GM19324 (cell line): ENCODE data around the gene UBE2Q2.

ENCODE experiments used
- ATAC-seq: cut with Tn5 transposase; IDR thresholded peaks from one replicate; pipeline ENCODE4 v1.9.1; 2021; ENCODE audit warnings: mild to moderate bottlenecking, moderate library complexity; ENCODE audit not compliant: unreplicated experiment, low FRiP score

Gene UBE2Q2

DNA sequence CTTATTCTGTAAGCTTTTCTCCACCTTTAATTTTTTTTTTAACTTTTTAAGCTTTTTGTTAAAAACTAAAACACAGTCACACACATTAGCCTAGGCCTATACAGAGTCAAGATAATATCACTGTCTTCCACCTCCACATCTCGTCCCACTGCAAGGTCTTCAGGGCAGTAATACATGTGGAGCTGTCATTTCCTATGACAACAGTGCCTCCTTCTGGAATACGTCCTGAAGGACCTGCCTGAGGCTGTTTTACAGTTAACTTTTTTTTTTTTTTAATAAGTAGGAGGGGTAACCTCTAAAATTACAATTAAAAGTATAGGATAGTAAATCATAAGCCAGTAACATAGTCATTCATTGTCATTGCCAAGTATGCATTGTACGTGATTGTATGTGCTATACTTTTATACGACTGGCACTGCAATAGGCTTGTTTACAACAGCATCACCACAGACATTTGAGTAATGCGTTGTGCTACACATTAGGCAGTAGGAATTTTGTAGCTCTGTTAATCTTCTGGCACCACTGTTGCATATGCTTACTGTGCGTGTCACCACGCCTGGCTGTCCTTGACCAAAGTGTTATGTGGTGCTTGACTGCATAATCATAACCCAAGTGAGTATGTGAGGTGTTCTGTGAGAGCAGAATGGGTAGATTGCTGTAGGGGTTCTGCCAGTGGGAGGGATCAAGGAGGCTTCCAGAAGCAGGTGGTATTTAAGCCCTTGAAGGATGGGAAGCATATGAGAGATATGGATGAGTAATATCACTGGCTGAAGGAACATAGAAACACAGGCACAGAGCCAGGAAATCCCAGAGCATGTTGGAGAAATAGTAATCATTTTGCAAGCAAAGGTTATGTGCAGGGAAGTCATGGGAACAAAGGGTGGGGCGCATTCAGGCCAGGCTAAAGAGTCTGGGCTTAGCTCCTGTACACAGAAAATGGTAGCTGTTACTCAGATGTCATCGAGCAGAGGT, 78.8 kb downstream of the UBE2Q2 start:
- no peak for ATAC-seq

DNA sequence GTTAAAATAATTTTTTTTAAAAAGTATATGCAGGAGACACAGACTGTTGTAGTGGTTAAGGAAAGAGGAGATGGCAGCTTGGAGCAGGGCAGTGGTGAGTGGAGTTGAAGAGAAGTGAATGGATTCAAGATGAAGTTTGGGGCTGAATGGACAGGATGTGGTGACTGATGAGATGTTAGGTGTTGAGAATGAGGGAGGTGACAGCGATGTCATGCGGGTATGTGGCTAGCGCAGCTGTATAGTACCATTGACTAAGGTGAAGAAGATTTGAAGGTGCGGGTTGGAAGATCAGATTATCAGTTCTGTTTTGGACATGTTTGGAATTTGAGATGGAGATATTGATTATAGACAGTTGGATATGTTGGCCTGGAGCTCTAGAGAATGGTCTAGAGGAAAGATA, 80.5 kb downstream of the UBE2Q2 start:
- ATAC-seq = no peak

DNA sequence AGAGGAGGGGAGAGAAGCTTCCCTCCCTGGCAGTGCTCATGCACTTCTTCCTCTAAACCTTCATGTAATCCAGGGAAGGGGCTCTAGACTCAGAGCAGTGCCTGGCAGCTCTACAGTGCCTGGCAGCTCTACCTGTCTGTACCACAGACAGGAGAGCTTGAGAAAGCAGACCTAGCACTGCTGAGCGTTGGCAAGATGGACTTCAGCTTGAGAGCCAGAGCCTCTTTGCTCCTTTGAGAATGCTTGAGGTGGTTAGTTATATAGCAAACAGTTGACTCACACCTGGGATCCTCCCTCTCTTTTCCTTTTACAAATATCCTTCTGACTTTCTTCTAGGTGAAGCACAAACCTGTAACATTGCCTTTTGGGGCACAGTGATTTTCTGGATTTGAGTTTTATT, 81.3 kb downstream of the UBE2Q2 start:
- ATAC-seq = no peak

DNA sequence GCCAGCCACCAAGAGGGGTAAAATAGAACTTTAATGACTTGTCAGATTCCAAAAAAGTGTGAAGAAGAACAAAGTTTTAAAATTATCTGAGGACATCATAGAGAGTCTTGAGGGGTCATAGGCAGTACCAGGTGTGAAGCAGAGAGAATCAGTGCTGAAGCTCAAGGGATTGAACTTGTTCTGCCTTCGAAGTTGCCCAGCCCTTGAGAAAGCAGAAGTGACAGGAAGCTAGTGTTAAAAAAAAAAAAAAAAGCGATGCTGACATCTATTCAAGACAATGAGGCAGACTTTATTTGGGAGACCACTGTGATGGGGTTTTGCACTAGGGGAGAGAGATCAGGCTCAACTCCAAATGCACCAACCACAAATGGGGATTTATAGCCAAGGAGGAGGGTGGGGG, 82.2 kb downstream of the UBE2Q2 start:
- ATAC-seq = no peak

DNA sequence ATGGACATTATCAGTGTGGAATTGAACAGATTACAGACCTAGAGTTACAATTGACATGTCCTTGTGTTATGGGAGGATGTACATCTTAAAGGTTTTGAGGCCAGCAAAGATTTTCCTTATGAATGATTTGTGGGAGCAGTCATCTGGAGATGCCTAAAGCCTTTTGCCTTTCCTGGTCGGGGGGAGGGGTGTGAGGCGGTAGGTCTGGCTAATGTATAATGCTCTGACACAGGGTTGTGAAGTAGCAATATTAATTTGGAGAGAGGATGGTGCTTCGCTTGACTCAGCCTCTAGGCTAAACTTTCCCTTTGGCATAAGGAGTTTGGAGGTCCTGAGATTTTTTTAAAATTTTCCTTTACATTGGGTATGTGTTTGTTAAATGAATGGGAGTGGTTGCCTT, 83.7 kb downstream of the UBE2Q2 start:
- no peak for ATAC-seq

DNA sequence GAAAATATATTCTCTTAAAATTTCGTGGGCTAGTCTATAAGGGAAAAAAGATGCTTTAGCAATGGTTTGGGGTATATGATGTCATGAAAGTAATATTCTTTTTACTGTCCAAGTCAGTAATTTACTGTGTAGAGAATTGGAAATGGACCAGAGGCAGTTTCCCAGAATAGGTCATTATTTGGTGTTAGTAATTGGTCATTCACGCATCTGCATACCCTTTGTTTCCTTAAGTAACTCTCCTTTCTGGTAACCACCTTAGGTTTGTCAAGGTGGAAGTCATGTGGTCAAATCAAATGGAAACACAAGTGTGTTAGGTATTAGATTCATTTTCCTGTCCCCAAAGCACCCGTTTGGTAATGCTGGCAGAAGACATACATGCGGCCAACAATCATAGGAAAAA, 84.4 kb downstream of the UBE2Q2 start:
- ATAC-seq = no peak

DNA sequence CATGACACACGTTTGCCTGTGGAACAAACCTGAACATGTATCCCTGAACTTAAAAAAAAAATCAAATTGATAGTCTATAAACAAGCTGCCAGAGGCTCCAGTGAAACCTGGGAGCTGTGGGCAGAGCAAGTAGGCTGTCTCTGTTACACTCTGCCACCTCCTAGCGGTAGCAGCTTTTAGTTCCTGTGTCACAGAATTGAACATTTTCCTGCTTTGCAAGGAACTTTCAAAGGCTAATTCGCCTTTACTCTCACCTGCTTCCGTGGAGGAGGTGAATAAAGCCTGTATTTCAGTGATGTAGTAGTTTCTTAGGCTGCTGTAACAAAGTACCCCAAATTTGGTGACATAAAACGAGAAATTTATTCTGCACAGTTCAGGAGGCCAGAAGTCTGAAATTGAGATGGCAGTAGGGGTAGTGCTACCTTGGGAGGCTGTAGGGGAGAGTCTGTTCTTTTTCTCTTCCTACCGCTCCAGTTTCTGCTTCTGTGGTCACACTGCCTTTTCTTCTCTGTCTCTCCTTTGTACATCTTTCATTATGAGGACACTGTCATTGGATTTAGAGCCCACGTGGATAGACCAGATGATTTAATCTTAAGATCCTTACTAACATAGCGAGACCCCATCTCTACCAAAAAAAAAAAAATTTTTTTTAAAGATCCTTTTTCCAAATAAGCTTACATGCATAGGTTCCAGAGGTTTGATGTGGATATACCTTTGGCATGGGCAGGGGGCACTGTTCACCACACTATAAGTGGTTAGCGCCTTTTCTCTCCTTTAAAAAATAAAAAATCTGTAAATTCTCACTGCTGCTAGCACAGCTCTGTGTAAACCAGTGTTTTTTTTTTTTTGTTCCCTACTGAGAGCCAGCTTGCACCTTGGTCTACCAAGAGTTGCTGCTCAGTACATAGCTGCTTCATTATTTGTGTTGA, 85.7 kb downstream of the UBE2Q2 start:
- no peak for ATAC-seq

DNA sequence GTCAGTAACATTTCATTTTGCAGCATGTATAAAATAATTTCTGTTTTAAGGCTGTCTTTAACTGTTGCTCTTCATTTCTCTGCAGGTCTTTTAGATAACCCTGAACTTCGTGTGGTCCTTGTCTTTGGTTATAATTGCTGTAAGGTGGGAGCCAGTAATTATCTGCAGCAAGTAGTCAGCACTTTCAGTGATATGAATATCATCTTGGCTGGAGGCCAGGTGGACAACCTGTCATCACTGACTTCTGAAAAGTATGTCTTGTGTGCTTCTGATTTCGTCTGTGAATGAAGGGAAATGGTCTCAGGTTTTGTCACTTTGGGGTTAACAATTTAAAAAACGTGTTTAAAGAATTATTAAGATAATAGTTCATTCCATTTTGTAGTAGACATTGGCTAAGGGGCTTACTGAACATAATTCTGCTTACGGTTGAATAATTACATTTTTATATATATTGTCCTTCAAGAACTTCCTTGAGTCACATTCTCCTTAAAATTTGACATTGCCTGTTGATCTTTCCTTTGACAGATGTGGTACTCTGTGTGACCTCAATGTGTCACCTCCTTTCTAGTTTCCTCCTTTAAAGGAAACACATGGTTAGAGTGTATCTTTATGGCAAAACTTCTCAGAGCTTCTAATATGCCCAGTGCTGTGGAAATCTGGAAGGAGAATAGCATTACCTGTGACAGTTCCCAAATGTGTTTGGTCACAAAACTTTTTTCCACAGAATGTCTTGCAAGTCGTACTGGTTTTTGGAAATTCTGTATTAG, 86.7 kb downstream of the UBE2Q2 start:
- no peak for ATAC-seq

DNA sequence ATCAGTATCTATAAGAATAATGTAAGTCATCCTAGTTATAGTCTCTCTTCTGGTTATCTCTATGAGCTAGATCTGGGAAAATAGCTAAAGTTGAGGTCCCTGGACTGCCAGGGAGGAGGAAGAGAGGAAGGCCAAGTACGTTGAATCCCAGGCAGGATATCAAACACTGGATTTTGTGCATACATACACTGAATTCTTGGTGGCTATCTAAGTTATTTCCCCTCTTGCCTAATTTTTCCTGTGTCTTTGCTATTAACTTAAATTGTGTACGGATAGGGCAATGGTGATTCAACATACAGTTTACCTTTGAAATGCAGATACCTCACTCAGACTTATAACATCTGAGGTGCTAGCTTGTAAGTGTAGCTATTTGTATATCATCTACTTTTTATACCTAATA, 87.6 kb downstream of the UBE2Q2 start:
- ATAC-seq = no peak

DNA sequence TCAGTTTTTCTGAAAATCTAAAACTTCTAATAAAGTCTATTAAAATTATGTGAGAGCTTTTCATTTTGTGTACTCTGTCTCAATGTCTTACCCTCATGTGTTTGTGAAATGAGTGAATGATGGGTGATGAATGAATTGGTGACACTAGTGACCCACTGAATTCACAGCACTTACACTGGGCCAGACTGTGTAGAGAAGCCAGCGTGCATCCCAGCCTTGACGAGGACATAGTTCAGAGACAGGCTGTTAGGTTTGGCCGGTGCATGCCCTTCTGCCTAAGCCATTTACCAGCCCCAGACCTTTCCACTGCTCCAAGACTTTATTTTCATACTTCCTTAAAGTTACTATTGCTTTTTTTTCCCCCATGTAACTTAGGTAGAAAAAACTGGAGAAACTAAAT, 99.2 kb downstream of the UBE2Q2 start:
- ATAC-seq = no peak

DNA sequence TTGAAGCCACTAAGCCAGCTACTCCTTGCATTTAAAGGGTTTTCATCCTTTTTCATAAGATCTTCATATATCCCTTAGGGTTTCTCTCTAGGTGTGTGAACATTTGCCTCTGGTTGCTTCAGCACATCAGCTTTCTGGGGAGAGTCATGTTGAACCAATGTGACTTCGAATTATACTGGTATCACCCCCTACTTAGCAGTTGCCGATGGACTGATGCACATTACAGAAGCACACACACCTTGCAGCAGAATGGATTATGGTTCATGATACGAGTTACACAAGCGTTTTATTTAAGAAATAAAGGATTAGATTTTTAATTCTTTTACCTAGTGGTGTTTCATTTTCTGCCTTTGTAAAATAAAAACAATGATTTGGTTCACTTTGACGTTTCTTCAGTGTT, 100.0 kb downstream of the UBE2Q2 start:
- ATAC-seq = no peak

DNA sequence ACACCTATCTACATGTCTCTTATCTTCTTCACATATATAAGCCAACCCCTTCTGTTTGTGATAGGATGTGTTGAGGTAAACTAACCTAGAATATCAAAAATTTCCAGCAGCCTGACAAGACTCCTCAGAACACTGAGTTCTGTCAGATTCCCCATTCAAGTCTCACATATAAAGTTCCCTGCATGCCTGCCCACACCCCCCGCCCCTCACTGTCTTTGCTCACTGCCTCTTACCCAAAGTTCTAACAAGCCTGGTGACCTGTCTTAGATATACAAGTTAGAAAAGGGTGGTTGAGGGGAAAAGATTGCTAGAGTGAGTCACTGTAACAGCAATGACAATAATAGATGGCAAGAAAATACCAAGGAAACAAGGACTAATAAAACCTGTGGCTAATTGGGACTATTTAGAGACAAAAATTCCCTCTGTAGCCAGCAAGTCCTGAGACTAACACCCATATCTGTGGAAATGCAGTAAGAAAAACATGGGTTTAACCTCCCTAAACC, 100.5 kb downstream of the UBE2Q2 start:
- no peak for ATAC-seq

DNA sequence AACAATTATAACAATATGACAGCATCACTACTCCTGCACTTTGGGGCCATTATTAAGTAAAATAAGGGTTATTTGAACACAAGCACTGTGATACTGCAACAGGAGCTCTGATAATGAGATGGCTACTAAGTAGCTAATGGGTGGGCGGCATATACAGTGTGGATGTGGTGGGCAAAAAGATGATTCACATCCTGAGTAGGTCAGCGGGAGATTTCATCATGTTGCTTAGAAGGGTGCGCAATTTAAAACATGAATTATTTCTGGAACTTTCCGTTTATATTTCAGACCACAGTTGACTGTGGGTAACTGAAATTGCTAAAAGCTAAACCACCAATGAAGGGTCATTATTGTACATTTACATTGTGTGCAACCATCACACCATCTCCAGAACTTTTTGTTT, 102.7 kb downstream of the UBE2Q2 start:
- no peak for ATAC-seq

DNA sequence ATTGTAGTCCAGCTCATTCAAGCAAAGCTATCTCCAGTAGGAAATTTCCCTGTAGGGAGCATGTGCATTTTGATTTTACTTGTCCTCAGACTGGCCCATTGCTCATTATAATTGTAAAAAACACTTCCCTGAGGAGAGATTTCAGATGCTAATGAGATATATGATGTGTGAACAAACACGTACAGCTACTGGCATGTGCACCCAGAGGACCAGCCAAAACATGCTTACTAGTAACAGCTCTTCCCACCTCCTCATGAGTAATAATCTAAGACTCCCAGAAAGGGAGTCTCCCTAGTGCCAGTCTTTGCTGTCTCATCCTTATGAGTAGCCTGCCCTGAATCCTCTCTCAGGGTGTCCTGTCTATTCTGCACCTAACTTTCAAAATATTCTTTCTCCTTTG, 103.8 kb downstream of the UBE2Q2 start:
- no peak for ATAC-seq

DNA sequence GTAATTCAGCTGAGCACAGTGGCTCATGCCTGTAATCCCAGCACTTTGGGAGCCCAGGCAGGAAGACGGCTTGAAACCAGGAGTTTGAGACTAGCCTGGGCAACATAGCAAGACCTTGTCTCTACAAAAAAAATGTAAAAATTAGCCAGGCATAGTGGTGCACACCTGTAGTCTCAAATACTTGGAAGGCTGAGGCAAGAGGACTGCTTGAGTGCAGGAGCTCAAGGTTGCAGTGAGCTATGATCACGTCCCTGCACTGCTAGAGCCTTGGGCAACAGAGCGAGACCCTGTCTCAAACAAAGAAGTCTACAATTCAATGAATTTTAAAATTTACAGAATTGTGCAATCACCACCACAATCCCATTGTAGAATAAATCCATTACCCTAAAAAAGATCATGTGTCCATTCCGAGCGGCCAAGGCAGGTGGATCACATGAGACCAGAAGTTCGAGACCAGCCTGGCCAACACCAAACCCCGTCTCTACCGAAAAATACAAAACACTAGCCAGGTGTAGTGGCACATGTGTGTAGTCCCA, 105.6 kb downstream of the UBE2Q2 start:
- ATAC-seq = no peak
